ENCODE results near the gene PCGF1.

The PCGF1 gene

DNA sequence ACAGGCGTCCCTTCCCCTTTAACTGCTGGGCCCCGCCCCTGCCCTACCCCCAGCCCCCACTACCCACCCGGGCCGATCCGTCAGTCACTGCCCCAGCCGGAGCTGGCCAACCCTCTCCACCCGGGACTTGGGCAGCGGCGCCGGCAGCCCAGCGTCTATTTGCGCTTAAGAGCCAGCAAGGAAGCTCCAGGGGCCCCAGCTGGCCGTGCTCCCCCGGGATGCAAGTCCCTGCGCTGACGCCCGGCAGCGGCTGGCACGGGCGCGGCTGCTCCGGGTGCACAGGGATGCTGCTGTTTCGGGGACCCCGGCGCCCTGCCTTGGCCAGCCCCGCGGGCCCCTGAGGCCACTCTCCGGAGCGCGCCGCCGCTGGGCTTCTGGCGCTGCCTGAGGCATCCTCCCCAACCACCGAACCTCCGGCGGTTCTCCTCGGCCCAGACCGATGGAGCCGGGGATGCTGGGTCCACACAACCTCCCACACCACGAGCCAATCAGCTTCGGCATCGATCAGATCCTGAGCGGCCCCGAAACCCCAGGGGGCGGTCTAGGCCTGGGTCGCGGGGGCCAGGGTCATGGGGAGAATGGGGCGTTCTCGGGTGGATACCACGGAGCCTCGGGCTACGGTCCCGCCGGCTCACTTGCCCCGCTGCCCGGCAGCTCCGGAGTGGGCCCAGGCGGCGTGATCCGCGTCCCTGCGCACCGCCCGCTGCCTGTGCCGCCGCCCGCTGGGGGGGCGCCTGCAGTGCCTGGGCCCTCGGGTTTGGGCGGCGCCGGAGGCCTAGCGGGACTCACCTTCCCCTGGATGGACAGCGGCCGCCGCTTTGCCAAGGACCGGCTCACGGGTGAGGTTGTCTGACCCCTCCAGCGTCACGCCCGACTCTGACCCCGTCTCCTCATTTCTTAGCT is 7.1 kb upstream of the PCGF1 start, which contains the start of gene TLX2:
Gene TLX2, plus strand, starts transcription at position 83 of the 903 bp plus-strand sequence. Its CDS starts 357 bp downstream, at position 440.
- Histone ChIP-seq H3K4me3 (ENCODE audit: low read length) (peak within 1 kb of the TSS; percentile 16; the same call in 1 of the 2 replicates), H3K4me1 (ENCODE audit: control insufficient read depth, insufficient read depth, low read length) (peaks cover 9% of the 10 kb centered on the region), H3K27ac (ENCODE audit: low read length) (no peak within 1 kb of the TSS), H3K9me3 (ENCODE audit: control insufficient read depth, insufficient read depth, low read length) (no peaks in the 10 kb centered on the region), H3K36me3 (ENCODE audit: control insufficient read depth, insufficient read depth, low read length) (no peaks in the 10 kb centered on the region), H3K27me3 (ENCODE audit: control insufficient read depth, insufficient read depth, low read length) (peaks cover 81% of the 10 kb centered on the region)
- no peak for DNase-seq (ENCODE audit: low read depth, low spot score)
- whole genome bisulfite sequencing (ENCODE audit: insufficient coverage, insufficient read length): no CpG with 5 or more reads among the region's 82 CpGs

GRCh38 chr2:74513605-74514367 is 6.3 kb upstream of the PCGF1 start:
- DNase-seq (ENCODE audit: low read depth, low spot score): no peak
- H3K4me3 ChIP-seq (ENCODE audit: low read length): peak overlapping the region; percentile 16; the same call in 1 of the 2 replicates
- peaks cover 80% of the 10 kb centered on the region for H3K27me3 ChIP-seq (ENCODE audit: control insufficient read depth, insufficient read depth, low read length)
- no peaks in the 10 kb centered on the region for H3K9me3 ChIP-seq (ENCODE audit: control insufficient read depth, insufficient read depth, low read length)
- H3K36me3 ChIP-seq (ENCODE audit: control insufficient read depth, insufficient read depth, low read length): no peaks in the 10 kb centered on the region
- H3K27ac ChIP-seq (ENCODE audit: low read length): no peak overlapping the region
- peaks cover 9% of the 10 kb centered on the region for H3K4me1 ChIP-seq (ENCODE audit: control insufficient read depth, insufficient read depth, low read length)
- WGBS (ENCODE audit: insufficient coverage, insufficient read length): no CpG with 5 or more reads among the region's 52 CpGs

DNA sequence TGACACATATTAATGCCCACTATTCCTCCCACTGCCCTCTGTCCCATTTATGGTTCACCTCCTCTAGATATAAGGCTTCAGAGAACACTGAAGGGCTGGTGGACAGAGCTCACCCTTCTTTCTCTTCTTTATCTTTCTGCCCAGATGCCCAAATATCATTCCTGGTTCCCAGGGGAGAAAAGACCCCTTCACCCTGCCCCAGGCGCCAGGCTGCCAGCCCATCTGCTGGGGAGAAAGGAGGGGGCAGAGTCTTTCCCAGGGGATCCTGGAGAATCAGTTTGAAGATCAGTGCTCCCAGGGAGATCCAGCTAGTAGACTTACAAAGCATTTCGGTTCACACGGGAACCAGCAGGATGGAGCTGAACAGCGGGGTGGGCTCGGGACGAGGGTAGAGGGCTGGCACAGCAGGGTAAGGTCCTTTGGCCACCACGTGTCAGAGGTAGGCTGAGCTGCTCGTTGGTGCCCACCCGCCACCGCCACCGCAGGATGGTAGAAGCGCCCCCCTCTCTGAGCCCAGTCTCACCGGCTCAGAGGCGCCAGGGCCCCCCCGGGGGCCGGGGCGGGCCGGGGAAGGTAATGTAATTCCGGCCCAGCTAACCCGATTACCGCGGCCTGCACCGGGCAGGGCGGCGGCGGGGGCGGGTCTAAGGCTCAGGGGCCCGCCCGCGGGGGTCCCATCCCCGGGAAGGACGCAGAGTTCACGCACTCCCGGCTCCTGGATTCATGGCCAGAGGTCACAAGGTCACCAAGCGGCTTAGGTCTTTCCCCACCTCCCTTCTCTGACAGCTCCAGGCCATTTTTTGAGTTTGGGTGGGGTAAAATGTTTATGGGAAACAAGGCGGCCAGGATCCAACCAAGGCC is 5.5 kb upstream of the PCGF1 start:
- Histone ChIP-seq H3K27me3 (ENCODE audit: control insufficient read depth, insufficient read depth, low read length) (peaks cover 79% of the 10 kb centered on the region), H3K36me3 (ENCODE audit: control insufficient read depth, insufficient read depth, low read length) (no peaks in the 10 kb centered on the region), H3K27ac (ENCODE audit: low read length) (no peak overlapping the region), H3K9me3 (ENCODE audit: control insufficient read depth, insufficient read depth, low read length) (no peaks in the 10 kb centered on the region), H3K4me3 (ENCODE audit: low read length) (peak overlapping the region; percentile 7; the same call in 1 of the 2 replicates), H3K4me1 (ENCODE audit: control insufficient read depth, insufficient read depth, low read length) (peaks cover 9% of the 10 kb centered on the region)
- DNase-seq (ENCODE audit: low read depth, low spot score): no peak
- WGBS (ENCODE audit: insufficient coverage, insufficient read length): no CpG with 5 or more reads among the region's 36 CpGs

DNA sequence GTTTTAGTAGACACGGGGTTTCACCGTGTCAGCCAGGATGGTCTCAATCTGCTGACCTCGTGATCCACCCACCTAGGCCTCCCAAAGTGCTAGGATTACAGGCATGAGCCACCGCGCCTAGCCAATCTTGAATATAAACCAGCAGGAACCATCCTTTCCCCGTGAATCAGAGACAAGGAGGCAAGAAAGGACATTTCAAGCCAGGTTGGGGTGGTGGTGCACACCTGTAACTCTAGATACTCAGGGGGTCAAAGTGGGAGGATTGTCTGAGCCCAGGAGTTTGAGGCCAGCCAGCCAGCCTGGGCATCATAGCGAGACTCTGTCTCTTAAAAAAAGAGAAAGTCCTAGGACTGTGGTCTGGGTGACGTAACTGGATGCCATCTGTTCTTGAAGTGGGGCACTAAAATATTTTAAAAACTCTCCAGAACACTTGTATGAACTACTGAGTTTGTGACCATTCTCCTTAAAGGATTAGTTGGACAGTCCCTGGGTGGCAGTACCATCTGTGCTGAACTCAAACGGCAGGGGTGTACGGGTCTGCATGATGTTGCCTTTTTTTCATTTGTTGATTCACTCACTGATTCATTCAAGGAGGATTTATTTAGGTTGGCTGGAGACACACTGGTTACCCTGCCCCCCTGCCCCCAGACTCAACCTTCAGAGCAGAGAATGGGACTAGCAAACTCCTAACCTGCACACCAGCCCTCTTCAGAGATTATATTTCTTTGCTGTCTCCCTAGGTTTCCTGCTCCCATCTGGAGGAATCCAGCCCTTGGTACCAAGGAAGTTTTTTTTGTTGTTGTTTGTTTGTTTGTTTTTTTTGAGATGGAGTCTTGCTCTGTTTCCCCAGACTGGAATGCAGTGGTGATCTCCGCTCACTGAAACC is 3.9 kb upstream of the PCGF1 start:
- no peaks in the 10 kb centered on the region for H3K9me3 ChIP-seq (ENCODE audit: control insufficient read depth, insufficient read depth, low read length)
- H3K27me3 ChIP-seq (ENCODE audit: control insufficient read depth, insufficient read depth, low read length): peaks cover 65% of the 10 kb centered on the region
- no peak overlapping the region for H3K27ac ChIP-seq (ENCODE audit: low read length)
- no CpG with 5 or more reads among the region's 11 CpGs for WGBS (ENCODE audit: insufficient coverage, insufficient read length)
- H3K4me3 ChIP-seq (ENCODE audit: low read length): no peak overlapping the region
- no peaks in the 10 kb centered on the region for H3K36me3 ChIP-seq (ENCODE audit: control insufficient read depth, insufficient read depth, low read length)
- DNase-seq (ENCODE audit: low read depth, low spot score): no peak
- H3K4me1 ChIP-seq (ENCODE audit: control insufficient read depth, insufficient read depth, low read length): peaks cover 13% of the 10 kb centered on the region

DNA sequence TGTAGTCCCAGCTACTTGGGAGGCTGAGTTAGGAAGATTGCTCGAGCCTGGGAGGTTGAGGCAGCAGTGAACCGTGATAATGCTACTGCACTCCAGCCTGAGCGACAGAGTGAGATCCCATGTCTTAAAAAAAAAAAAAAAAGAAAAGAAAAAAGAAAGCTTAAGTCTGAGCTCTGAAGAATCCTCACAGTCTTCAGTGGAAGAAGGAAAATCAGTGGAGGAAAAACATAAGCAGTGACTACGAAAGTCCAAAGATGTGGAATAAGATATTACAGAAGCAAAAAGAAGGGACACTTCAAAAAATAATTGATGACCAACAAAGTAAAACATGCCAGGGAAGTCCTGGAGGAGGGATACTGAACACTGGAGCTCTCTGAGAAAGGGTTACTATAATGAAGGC is 2.8 kb upstream of the PCGF1 start:
- Histone ChIP-seq H3K4me1 (ENCODE audit: control insufficient read depth, insufficient read depth, low read length) (peaks cover 7% of the 10 kb centered on the region), H3K4me3 (ENCODE audit: low read length) (no peak overlapping the region), H3K9me3 (ENCODE audit: control insufficient read depth, insufficient read depth, low read length) (no peaks in the 10 kb centered on the region), H3K27me3 (ENCODE audit: control insufficient read depth, insufficient read depth, low read length) (peaks cover 56% of the 10 kb centered on the region), H3K36me3 (ENCODE audit: control insufficient read depth, insufficient read depth, low read length) (no peaks in the 10 kb centered on the region), H3K27ac (ENCODE audit: low read length) (no peak overlapping the region)
- no peak for DNase-seq (ENCODE audit: low read depth, low spot score)
- no CpG with 5 or more reads among the region's 4 CpGs for whole genome bisulfite sequencing (ENCODE audit: insufficient coverage, insufficient read length)

DNA sequence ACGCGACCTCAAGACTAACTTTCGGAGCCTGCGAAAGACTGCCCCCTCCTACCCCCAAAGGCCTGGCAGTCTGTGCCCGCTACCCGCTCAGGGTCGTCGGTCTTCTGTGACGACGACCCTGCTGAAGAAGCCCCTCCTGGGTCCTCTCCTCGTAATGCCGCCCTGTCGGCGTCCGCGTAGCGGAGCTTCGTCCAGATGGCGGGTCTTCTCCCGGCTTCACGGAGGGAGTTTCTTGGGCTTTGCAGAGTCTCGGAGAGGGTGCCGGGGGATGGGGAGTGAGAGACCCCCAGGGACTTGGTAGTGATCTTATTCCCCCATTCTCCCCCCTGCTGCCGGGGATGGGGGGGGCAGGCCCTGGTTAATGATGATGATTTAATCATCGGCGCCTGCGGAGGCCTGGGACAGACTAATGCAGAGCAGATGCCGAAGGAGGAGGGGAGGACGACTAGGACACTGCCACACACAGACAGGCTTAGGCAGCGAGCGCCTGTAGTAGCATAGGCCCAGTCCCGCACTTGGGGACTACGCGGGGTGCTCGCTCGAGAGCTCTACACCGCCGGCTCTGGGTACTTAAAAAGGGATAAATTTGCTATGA is 528 bp upstream of the PCGF1 start:
- DNase-seq (ENCODE audit: low read depth, low spot score): no peak
- no CpG with 5 or more reads among the region's 38 CpGs for WGBS (ENCODE audit: insufficient coverage, insufficient read length)
- Histone ChIP-seq H3K9me3 (ENCODE audit: control insufficient read depth, insufficient read depth, low read length) (no peaks in the 10 kb centered on the region), H3K27me3 (ENCODE audit: control insufficient read depth, insufficient read depth, low read length) (peaks cover 52% of the 10 kb centered on the region), H3K4me1 (ENCODE audit: control insufficient read depth, insufficient read depth, low read length) (peaks cover 5% of the 10 kb centered on the region), H3K27ac (ENCODE audit: low read length) (no peak overlapping the region), H3K36me3 (ENCODE audit: control insufficient read depth, insufficient read depth, low read length) (no peaks in the 10 kb centered on the region), H3K4me3 (ENCODE audit: low read length) (peak overlapping the region; percentile 67)

DNA sequence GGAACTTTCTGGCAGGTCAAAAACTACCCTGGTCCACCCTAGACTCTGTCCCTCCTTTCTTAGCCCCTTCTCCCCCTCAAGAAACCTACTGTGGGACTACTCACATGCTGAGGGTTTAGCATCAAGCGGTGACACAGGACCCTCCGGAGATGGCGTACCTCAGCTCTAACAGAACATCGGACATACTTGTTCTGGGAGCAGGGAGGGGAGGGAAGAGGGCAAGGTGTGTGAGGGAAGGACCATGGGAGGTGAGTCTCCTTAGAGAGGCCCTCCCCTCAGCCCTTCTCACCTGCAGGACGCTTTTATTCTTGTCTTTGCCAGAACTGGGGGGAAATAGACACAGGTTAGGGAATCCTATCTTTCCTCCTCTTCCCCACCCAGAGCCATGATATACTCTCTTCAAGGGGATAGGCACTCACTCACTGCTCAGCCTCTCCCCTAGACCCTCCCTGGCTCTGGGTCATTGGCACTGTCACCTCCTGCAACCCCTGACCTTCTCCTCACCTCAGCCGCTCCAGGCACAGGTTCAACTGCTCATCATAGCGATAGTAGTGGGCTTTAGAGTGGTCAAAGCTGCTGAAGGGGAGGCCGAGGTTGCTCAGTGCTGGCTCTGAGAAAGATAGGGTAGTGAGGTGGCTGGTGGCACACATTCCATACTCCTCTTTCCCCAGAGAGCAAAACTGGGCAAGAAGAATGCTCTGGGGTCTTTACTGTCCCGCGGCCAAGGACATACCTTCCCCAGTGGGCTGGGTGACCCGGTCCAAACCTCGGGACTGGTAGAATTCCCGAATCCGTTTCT is 1.8 kb downstream of the PCGF1 start:
- Histone ChIP-seq H3K4me3 (ENCODE audit: low read length) (no peak overlapping the region), H3K36me3 (ENCODE audit: control insufficient read depth, insufficient read depth, low read length) (no peaks in the 10 kb centered on the region), H3K4me1 (ENCODE audit: control insufficient read depth, insufficient read depth, low read length) (peaks cover 5% of the 10 kb centered on the region; the same call in 1 of the 2 replicates), H3K27me3 (ENCODE audit: control insufficient read depth, insufficient read depth, low read length) (peaks cover 57% of the 10 kb centered on the region), H3K9me3 (ENCODE audit: control insufficient read depth, insufficient read depth, low read length) (no peaks in the 10 kb centered on the region), H3K27ac (ENCODE audit: low read length) (no peak overlapping the region)
- no CpG with 5 or more reads among the region's 14 CpGs for WGBS (ENCODE audit: insufficient coverage, insufficient read length)
- no peak for DNase-seq (ENCODE audit: low read depth, low spot score)

DNA sequence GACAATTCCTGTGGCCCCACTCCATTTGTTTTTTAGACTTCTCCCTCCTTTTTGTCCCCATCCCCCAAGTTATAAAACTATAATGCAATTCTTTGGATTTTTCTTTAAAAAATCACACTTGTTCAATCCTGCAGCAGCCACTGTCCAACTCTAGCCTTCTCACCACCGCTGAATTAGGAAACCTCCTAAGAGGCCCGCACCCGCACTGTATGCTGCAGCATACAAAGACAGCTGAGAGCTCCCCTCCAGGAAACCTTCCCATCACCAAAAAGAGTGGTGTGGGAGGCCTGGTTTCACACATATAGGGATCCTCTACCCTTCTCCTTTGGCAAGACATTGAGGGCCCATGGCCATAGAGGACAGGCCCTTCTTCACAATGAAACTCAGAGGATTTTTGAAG is 2.9 kb downstream of the PCGF1 start:
- DNase-seq (ENCODE audit: low read depth, low spot score): no peak
- Histone ChIP-seq H3K27ac (ENCODE audit: low read length) (no peak overlapping the region), H3K27me3 (ENCODE audit: control insufficient read depth, insufficient read depth, low read length) (peaks cover 57% of the 10 kb centered on the region), H3K9me3 (ENCODE audit: control insufficient read depth, insufficient read depth, low read length) (no peaks in the 10 kb centered on the region), H3K36me3 (ENCODE audit: control insufficient read depth, insufficient read depth, low read length) (no peaks in the 10 kb centered on the region), H3K4me3 (ENCODE audit: low read length) (no peak overlapping the region), H3K4me1 (ENCODE audit: control insufficient read depth, insufficient read depth, low read length) (peaks cover 5% of the 10 kb centered on the region; the same call in 1 of the 2 replicates)
- no CpG with 5 or more reads among the region's 3 CpGs for WGBS (ENCODE audit: insufficient coverage, insufficient read length)

All from iPS DF 6.9 (cell line).